A673 (cell line): ENCODE results near the gene SLC8A3.

Experiments used
- CTCF ChIP-seq: fragments of 300-800, 200-600 bp; sonication (generic); conservative IDR thresholded peaks from 2 replicates; pipeline ENCODE4 v1.5.1; 2017; ENCODE audit warnings: low read depth, mild to moderate bottlenecking, antibody characterized with exemption, low read length, moderate library complexity, mixed read lengths
- EZH2 ChIP-seq: fragments of 200-600 bp; sonication (generic); IDR thresholded peaks from 2 replicates; pipeline ENCODE4 v1.6.1; 2017; ENCODE audit warnings: borderline replicate concordance, low read depth, mild to moderate bottlenecking, mixed read lengths, antibody characterized with exemption, low read length; ENCODE audit not compliant: poor library complexity, severe bottlenecking

DNA sequence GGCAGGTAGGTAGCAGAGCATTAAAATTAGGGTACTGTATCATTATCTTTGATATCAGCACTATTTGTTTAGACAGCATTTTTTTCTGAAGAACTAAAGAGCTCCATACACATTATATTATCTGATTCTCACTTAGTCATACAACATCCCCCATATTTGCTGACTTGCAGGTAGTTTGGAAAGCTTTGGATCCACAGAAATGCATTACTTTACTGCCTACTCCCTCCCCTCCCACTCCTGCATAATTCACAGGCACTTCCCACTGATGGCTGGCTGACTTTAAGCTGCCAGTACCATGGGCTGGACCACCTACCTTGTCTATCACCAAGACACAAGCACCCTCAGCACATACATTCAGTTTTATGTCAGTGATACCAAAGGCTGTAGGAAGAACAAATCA lies 110.4 kb downstream of the SLC8A3 start:
- TF ChIP-seq CTCF (no peak), EZH2 (no peak)
